GM21529 (cell line): Measurements from ENCODE around the gene ZNF879.

Experiments
- ATAC-seq: cut with Tn5 transposase; IDR thresholded peaks from one replicate; pipeline ENCODE4 v1.9.1; 2021; ENCODE audit not compliant: unreplicated experiment

The ZNF879 gene

GRCh38 chr5:179023528-179024189, at the start of gene ZNF879:
TSS of gene ZNF879 (plus strand) at chr5:179023804. CDS start at chr5:179025005, 1,201 bp downstream.
- ATAC-seq, result peak; percentile 76

DNA sequence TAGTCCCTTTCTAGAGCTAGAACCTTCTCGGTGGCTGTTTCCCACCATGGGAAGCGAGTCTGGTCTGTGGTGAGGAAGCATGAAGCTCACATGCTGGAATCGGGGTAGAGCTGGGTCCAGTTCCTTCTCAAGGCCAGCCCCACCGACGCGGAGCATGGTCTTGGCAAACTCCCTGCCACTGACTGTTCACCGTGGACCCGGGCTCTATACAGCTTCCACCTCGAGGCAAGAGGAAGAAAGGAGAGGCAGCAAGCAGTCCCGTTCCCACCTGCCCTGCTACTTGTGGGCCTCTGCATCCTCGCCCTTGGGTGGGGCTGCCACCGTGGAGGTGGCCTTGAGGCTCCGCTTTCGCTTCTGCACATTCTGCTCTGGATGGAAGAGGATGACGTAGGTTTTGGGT, 42.2 kb upstream of the ZNF879 start:
- no peak for ATAC-seq

- ATAC-seq, result no peak
Measured at GRCh38 chr5:178982941-178983340, 40.7 kb upstream of the ZNF879 start.

DNA sequence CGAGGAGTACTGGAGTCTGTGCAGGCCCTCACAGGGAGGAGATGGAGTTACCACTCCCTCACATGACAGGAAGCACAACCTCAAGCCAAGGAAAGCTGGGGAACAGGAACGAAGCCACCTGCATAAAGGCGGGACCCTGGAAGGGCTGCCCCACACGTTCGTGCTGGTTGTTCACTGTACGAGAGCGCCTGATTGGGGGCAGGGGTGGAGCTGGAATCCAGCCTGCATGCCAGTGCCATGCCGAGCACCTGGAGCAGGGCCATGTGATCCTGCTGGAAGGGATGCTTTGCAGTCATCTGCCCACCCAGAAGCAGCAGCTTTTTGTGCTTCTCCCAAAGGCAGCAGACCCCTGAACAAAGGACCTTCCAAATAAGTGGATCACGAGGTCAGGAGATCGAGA, 39.9 kb upstream of the ZNF879 start:
- no peak for ATAC-seq

GRCh38 chr5:178984145-178985072, 39.2 kb upstream of the ZNF879 start:
- ATAC-seq, result no peak

DNA sequence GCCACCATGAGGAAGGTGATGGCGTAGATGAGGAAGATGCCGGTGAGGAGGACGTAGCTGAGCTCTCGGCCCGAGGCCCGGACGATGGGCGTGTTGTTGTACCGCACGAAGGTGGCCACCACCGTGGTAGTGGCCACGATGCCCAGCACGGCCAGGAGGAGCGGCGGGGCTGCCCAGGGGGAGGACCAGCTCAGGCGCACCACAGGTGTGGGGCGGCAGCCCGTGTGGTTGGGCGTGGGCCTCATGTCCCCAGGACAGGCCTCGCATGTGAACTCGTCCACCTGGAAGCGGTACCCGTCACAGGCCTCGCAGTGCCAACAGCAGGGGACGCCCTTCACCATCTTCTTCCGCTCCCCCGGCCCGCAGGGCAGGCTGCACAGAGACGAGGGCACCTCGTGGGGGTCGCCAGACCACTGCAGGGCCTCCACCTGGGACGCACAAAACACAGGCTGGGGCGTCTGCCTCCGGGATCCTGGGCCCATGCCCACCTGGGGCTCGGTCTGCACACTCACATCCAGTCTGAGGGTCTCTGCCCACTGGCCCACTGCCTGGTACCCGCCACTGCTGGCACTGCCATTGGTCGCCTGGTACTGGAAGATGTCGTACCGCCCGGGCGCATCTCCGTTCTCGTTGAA, 37.2 kb upstream of the ZNF879 start:
- ATAC-seq, result no peak

DNA sequence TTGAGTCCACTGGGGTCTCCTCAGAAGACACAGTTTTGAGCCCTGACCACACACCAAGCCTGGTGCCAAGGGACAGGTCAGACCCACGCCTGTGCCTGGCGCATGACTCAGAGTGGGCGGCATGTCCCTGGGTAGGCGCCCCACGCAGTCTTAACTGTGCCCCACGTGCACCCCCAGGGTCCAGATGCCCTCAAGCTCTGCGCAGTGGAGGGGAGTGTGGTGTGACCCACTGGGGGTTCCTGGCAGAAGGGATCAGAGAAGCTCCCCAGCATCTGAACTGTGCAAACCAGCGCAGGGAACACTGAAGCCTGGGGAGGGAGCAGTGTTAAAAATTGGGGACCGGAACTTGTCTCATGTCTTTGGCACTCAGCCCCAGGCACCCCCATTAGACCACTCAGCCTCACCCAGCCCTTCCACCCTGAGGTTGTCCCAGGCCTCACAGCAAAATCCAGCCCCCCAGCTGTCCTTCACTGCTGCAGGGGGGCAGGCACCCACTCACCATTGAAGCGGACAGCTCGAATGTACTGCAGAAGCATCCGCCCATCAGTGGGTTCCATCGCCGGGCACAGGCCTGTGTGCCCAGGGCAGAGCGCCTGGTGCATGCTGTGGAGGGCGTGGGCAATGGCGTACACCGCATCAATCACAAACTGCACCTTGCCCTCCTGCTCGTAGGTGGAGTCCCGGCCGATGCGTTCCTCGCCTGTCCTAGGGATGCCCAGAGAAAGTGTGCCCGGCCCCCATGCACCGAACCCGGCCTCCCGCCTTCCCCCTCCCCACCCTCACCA, 35.0 kb upstream of the ZNF879 start:
- ATAC-seq, result no peak

DNA sequence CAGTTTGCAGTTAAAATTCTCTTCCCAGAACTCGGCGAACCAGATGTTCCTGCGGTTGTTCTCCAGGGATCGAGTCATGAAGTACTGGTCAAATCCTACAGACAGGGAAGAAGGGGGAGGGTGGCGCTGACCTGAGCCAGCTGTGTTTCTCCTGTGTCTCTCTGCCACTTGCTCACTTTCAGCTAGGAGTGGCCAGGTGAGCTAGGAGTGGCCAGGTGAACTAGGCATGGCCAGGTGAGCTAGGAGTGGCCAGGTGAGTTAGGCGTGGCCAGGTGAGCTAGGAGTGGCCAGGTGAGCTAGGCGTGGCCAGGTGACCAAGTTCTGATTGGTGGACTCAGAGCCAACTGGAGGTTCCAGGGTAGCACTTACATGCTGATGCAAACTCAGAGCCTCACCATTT, 34.3 kb upstream of the ZNF879 start:
- ATAC-seq, result no peak

- ATAC-seq, result no peak
Measured at GRCh38 chr5:178990491-178990890, 33.1 kb upstream of the ZNF879 start.

GRCh38 chr5:178991190-178992145, 32.1 kb upstream of the ZNF879 start:
- ATAC-seq, result no peak

DNA sequence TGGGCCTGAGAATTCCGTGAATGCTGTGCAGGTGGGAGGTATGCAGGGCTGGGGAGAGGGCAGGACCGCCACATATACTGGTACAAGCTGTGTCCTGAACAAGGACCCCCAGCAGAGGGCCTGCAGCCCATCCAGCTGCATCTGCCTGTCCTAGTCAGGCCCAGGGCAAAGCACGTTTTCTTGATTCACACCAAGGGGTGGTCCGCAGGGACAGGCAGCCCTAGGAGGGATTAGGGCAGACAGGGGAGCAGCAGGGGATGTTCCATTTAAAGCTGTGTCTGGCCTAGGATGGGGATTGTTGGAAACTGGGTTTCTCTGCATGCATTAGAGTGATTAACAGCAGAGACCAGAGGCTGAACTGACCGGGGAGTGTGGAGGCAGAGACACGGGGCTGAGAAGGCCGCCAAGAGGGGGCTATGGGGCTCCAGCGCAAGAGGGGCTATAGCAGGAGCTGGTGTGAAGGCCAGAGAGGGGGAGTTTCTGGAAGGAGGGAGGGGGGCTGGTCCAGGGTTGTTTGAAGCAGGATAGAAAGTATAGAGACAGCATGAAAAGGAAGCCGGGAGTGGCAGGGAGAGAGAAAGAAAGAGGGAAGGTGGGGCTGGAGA, 31.2 kb upstream of the ZNF879 start:
- no peak for ATAC-seq

GRCh38 chr5:178993236-178993765, 30.3 kb upstream of the ZNF879 start:
- no peak for ATAC-seq

DNA sequence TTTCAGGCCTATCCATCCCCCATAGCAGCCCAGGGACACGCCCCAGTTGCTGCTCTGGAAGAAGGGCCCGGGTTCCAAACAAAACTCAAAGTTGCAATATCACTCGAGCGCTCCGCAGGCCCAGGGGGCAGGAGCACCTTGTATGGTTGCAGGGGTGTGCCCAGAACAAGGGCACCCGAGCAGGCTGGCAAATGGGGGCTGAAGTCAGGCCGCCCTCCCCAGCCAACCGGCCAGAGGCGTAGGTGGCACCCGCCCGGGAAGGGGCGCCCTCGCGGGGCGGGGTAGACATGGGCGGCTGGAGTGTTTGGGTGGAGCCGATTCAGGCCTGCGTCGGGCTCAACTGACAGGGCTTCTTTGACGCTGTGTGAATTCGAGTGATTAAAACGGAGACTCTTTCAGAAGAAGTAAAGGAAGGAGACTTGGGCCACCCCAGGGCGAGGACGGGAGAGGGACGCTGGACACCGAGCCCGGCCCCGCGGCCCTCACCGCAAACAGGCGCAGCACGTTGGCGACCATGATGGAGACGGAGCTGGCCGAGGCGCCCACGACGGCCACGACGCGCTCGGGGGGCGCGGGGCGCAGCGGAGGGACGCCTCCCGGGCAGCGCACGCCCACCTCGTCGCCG, 29.5 kb upstream of the ZNF879 start:
- ATAC-seq, result no peak

GRCh38 chr5:178994580-178995340, 28.8 kb upstream of the ZNF879 start, which contains the start of gene GRM6:
TSS of gene GRM6 (minus strand) at chr5:178995320. CDS start at chr5:178994944, 376 bp downstream.
- ATAC-seq, result no peak

DNA sequence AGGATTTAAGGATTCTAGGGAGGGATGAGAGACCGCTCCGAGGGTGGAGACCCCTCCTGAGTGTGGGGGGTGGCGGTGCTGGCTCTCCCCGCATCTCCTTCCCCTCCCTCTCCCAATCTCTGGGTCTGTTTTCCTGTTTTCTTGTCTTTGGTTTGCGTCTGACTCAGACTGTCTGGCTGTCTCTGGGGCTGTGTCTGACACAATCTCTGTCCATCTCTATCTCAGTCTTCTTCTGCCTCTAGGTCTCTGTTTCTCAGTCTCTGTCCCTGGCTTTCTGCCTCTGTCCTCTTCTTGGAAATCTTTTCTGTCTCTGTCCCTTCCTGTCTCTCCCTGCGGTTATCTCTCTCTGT, 28.3 kb upstream of the ZNF879 start:
- no peak for ATAC-seq

- no peak for ATAC-seq
Measured at GRCh38 chr5:178996156-178996555, 27.4 kb upstream of the ZNF879 start.

DNA sequence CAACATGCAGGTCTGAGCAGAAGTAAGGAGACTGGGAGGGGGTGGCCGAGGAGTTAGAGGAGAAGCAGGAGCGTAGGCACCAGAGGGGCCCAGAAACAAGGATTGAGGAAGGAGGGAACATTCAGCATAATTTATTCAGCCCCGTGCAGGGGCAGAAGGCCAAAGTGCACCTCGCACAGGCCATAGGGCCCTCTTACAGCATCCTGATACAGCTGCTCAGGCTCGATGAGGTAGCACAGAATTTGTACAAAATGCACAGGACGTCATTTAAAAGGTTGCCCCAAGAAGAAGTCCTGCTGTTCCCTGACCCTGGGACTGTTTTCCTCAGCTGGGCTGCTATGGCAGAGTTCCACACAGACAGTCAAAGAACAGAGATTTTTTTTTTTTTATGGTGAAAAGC, 26.4 kb upstream of the ZNF879 start:
- no peak for ATAC-seq

DNA sequence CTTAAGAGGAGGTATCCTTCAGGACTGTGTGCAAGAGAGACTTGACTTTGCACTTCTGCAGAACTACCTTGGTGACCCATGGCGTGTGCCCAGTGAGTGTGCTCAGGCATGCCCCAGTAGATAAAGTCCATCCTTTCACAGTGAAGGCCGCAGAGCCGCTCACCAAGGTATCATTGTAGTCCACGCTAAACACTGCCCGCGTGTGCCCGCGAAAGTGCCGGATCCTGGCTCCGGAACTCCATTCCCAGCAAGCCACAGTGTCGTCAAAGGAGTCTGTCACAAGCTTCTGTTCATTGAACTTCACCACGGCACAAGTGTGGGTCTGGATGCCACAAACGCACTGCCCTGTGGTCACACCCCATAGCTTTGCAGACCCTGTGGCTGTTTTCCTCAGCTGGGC, 25.2 kb upstream of the ZNF879 start:
- ATAC-seq, result no peak
